MG63 (cell line): ENCODE results near the gene VIPR2. TPM values are rescaled to one million over a fixed set of nuclear protein-coding genes. Genes with fewer than 3 reads are reported as not detected.
"Not testable (repeated sequence)": the region's sequence is repeated elsewhere in the genome, so short reads cannot be mapped to it uniquely, and the experiment has no call there.

Experiments used
- DNase-seq: peaks from one replicate; pipeline ENCODE4 v3.0.0-alpha.2; 2020
- H3K27me3 ChIP-seq: fragments of 250-450 bp; sonication (Bioruptor Pico); 2 replicates; pipeline ENCODE4 v1.5.1; 2020; ENCODE audit warnings: mild to moderate bottlenecking, moderate library complexity
- H3K36me3 ChIP-seq: fragments of 250-450 bp; sonication (Bioruptor Pico); 2 replicates; pipeline ENCODE4 v1.5.1; 2020; ENCODE audit warnings: mild to moderate bottlenecking, moderate library complexity
- H3K4me3 ChIP-seq: fragments of 250-450 bp; sonication (Bioruptor Pico); 2 replicates; pipeline ENCODE4 v1.5.1; 2020; ENCODE audit warnings: mild to moderate bottlenecking, moderate library complexity
- H3K9me3 ChIP-seq: fragments of 250-450 bp; sonication (Bioruptor Pico); 2 replicates; pipeline ENCODE4 v1.5.1; 2020; ENCODE audit warnings: mild to moderate bottlenecking, moderate library complexity
- total RNA-seq: library from RNA; depleted of rRNA; stranded (reverse); fragments of >200 nt; shearing (Covaris generic); gene quantifications from 2 replicates; pipeline ENCODE4 v1.2.3, GENCODE V29; 2014; ENCODE audit warnings: low replicate concordance

Gene VIPR2
- total RNA-seq, 1 experiment from 2014 or later, result not detected

- Histone ChIP-seq H3K36me3 (no peaks in the 10 kb centered on the region), H3K9me3 (no peaks in the 10 kb centered on the region), H3K4me3 (no peak overlapping the region), H3K27me3 (peaks cover 21% of the 10 kb centered on the region)
- no peak for DNase-seq
These were observed 1.6 kb upstream of the VIPR2 start for GRCh38 chr7:159146084-159146858.

GRCh38 chr7:159145490-159145855, 806 bp upstream of the VIPR2 start:
- Histone ChIP-seq H3K36me3 (no peaks in the 10 kb centered on the region), H3K27me3 (peaks cover 21% of the 10 kb centered on the region), H3K4me3 (no peak overlapping the region), H3K9me3 (no peaks in the 10 kb centered on the region)
- no peak for DNase-seq

GRCh38 chr7:159143780-159144757, 598 bp downstream of the VIPR2 start:
- H3K27me3 ChIP-seq, result peaks cover 21% of the 10 kb centered on the region
- no peaks in the 10 kb centered on the region for H3K9me3 ChIP-seq
- DNase-seq, result peak; percentile 15
- no peaks in the 10 kb centered on the region for H3K36me3 ChIP-seq
- H3K4me3 ChIP-seq, result peak overlapping the region; percentile 13; the same call in 1 of the 2 replicates

GRCh38 chr7:159142730-159143129, 1.9 kb downstream of the VIPR2 start:
- Histone ChIP-seq H3K27me3 (peaks cover 21% of the 10 kb centered on the region), H3K9me3 (no peaks in the 10 kb centered on the region), H3K4me3 (no peak overlapping the region), H3K36me3 (no peaks in the 10 kb centered on the region)
- DNase-seq, result no peak

GRCh38 chr7:159142199-159142598, 2.5 kb downstream of the VIPR2 start:
- Histone ChIP-seq H3K36me3 (no peaks in the 10 kb centered on the region), H3K9me3 (no peaks in the 10 kb centered on the region), H3K27me3 (peaks cover 21% of the 10 kb centered on the region), H3K4me3 (no peak overlapping the region)
- DNase-seq, result no peak

GRCh38 chr7:159141660-159142059, 3.0 kb downstream of the VIPR2 start:
- DNase-seq, result no peak

GRCh38 chr7:159141167-159141566, 3.5 kb downstream of the VIPR2 start:
- no peak for DNase-seq
- H3K4me3 ChIP-seq, result no peak overlapping the region
- H3K9me3 ChIP-seq, result no peaks in the 10 kb centered on the region
- H3K27me3 ChIP-seq, result peaks cover 21% of the 10 kb centered on the region
- no peaks in the 10 kb centered on the region for H3K36me3 ChIP-seq

More at GRCh38 chr7:159141660-159142059, 3.0 kb downstream of the VIPR2 start:
- H3K4me3 ChIP-seq, result no peak overlapping the region
- no peaks in the 10 kb centered on the region for H3K9me3 ChIP-seq
- H3K27me3 ChIP-seq, result peaks cover 21% of the 10 kb centered on the region
- H3K36me3 ChIP-seq, result no peaks in the 10 kb centered on the region

GRCh38 chr7:159140170-159140910, 4.3 kb downstream of the VIPR2 start:
- DNase-seq, result no peak
- H3K27me3 ChIP-seq, result peaks cover 18% of the 10 kb centered on the region
- no peak overlapping the region for H3K4me3 ChIP-seq
- no peaks in the 10 kb centered on the region for H3K36me3 ChIP-seq
- H3K9me3 ChIP-seq, result no peaks in the 10 kb centered on the region

- Histone ChIP-seq H3K36me3 (no peaks in the 10 kb centered on the region), H3K9me3 (no peaks in the 10 kb centered on the region), H3K4me3 (no peak overlapping the region), H3K27me3 (peaks cover 18% of the 10 kb centered on the region)
- DNase-seq, result no peak
These were observed 5.0 kb downstream of the VIPR2 start for GRCh38 chr7:159139639-159140038.

GRCh38 chr7:159139202-159139601, 5.5 kb downstream of the VIPR2 start:
- no peaks in the 10 kb centered on the region for H3K9me3 ChIP-seq
- H3K27me3 ChIP-seq, result peaks cover 15% of the 10 kb centered on the region
- no peak overlapping the region for H3K4me3 ChIP-seq
- H3K36me3 ChIP-seq, result no peaks in the 10 kb centered on the region
- DNase-seq, result no peak

GRCh38 chr7:159138508-159138907, 6.2 kb downstream of the VIPR2 start:
- H3K27me3 ChIP-seq, result peaks cover 8% of the 10 kb centered on the region
- DNase-seq, result no peak
- no peaks in the 10 kb centered on the region for H3K36me3 ChIP-seq
- no peaks in the 10 kb centered on the region for H3K9me3 ChIP-seq
- H3K4me3 ChIP-seq, result no peak overlapping the region

GRCh38 chr7:159137906-159138305, 6.8 kb downstream of the VIPR2 start:
- H3K27me3 ChIP-seq, result peaks cover 5% of the 10 kb centered on the region; the same call in 1 of the 2 replicates
- H3K36me3 ChIP-seq, result no peaks in the 10 kb centered on the region
- no peaks in the 10 kb centered on the region for H3K9me3 ChIP-seq
- no peak overlapping the region for H3K4me3 ChIP-seq
- DNase-seq, result no peak

GRCh38 chr7:159136846-159137245, 7.8 kb downstream of the VIPR2 start:
- Histone ChIP-seq H3K4me3 (no peak overlapping the region), H3K9me3 (no peaks in the 10 kb centered on the region), H3K36me3 (no peaks in the 10 kb centered on the region), H3K27me3 (no peaks in the 10 kb centered on the region; the same call in 1 of the 2 replicates)
- no peak for DNase-seq

GRCh38 chr7:159136442-159136841, 8.2 kb downstream of the VIPR2 start:
- no peak for DNase-seq

GRCh38 chr7:159136013-159136412, 8.7 kb downstream of the VIPR2 start:
- H3K27me3 ChIP-seq, result no peaks in the 10 kb centered on the region; the same call in 1 of the 2 replicates
- DNase-seq, result no peak
- no peaks in the 10 kb centered on the region for H3K9me3 ChIP-seq
- no peaks in the 10 kb centered on the region for H3K36me3 ChIP-seq
- no peak overlapping the region for H3K4me3 ChIP-seq

More at GRCh38 chr7:159136442-159136841, 8.2 kb downstream of the VIPR2 start:
- no peaks in the 10 kb centered on the region for H3K36me3 ChIP-seq
- H3K9me3 ChIP-seq, result no peaks in the 10 kb centered on the region
- no peaks in the 10 kb centered on the region; the same call in 1 of the 2 replicates for H3K27me3 ChIP-seq
- no peak overlapping the region for H3K4me3 ChIP-seq

- not testable (repeated sequence) for H3K9me3 ChIP-seq, H3K27me3 ChIP-seq, H3K4me3 ChIP-seq, DNase-seq, H3K36me3 ChIP-seq
These were observed 11.8 kb downstream of the VIPR2 start for GRCh38 chr7:159132670-159133443.
